T-cell (primary cell): Measurements from ENCODE around the gene APMAP. TPM values are rescaled to one million over a fixed set of nuclear protein-coding genes. Genes with fewer than 3 reads are reported as not detected.

Experiments
- ATAC-seq, 4 experiments: fragments of 200-7000 bp in 3 of 4; fragments of 150-1000 bp in 1 of 4; cut with Tn5 transposase; replicated peaks in 1 of 4; 1 replicate in 3 of 4; 2 replicates in 1 of 4; pipeline ENCODE4 v1.10.0; 2021; ENCODE audit warnings: moderate library complexity in 3 of 4, mild to moderate bottlenecking in 2 of 4, moderate number of reproducible peaks in 1 of 4
- CTCF ChIA-PET, 2 donors: fragments of 300-600 bp; sonication (Branson Sonifier 250); formaldehyde crosslinking; loops; one replicate each; lab custom pipeline; 2022; ENCODE audit warnings: antibody characterized with exemption in 2 of 2; lab: Charles Lee
- POLR2A ChIA-PET, 2 donors: fragments of 300-600 bp; sonication (Branson Sonifier 250); formaldehyde crosslinking; loops; one replicate each; lab custom pipeline; 2022; ENCODE audit warnings: antibody characterized with exemption in 2 of 2; lab: Charles Lee
- DNase-seq, 35 experiments: peaks; one replicate each; pipeline versions ENCODE4 v3.0.0 to v3.0.0-alpha.2; 2013 to 2023
- H3K27ac ChIP-seq: one replicate; pipeline ENCODE4 v1.5.1; 2013; ENCODE audit warnings: low read length
- H3K27me3 ChIP-seq, 2 experiments: replicated peaks in 1 of 2; 1 replicate in 1 of 2; 2 replicates in 1 of 2; pipeline versions ENCODE4 v1.6.1 to v1.7.0; 2013; ENCODE audit warnings: low read length in 1 of 2, mixed read lengths in 1 of 2; ENCODE audit not compliant: control insufficient read depth in 2 of 2, insufficient read depth in 2 of 2; ENCODE audit errors: extremely low read depth in 1 of 2
- H3K36me3 ChIP-seq, 2 donors: 1 replicate in 1 of 2; 2 replicates in 1 of 2; pipeline versions ENCODE4 v1.6.1 to v1.7.0; 2013; ENCODE audit warnings: low read length in 1 of 2; ENCODE audit not compliant: control insufficient read depth in 2 of 2, insufficient read depth in 1 of 2; ENCODE audit errors: extremely low read depth in 1 of 2
- H3K4me1 ChIP-seq, 2 experiments: 1 replicate in 1 of 2; 2 replicates in 1 of 2; pipeline versions ENCODE4 v1.6.1 to v1.7.0; 2013; ENCODE audit warnings: low read length in 2 of 2, mixed read lengths in 1 of 2; ENCODE audit not compliant: insufficient read depth in 2 of 2, control insufficient read depth in 1 of 2; ENCODE audit errors: extremely low read depth in 1 of 2
- H3K4me3 ChIP-seq, 2 donors: 1 replicate in 1 of 2; 2 replicates in 1 of 2; pipeline versions ENCODE4 v1.5.1 to v1.7.0; 2013; ENCODE audit warnings: mild to moderate bottlenecking in 2 of 2, low read length in 1 of 2, moderate library complexity in 1 of 2; ENCODE audit not compliant: control insufficient read depth in 1 of 2; ENCODE audit errors: extremely low read depth in 1 of 2
- H3K9me3 ChIP-seq: 2 replicates; pipeline ENCODE4 v1.7.0; 2013
- H3K27ac Mint-ChIP-seq, 2 donors: one replicate each; pipeline ENCODE4 v1.8.0; 2020 to 2021; ENCODE audit warnings: mild to moderate bottlenecking in 2 of 2, mixed read lengths in 2 of 2
- H3K27me3 Mint-ChIP-seq, 2 donors: one replicate each; pipeline ENCODE4 v1.8.0; 2021 to 2022; ENCODE audit warnings: mixed read lengths in 2 of 2
- H3K36me3 Mint-ChIP-seq: one replicate; pipeline ENCODE4 v1.8.0; 2021; ENCODE audit warnings: mixed read lengths
- H3K4me1 Mint-ChIP-seq, 3 donors: one replicate each; pipeline ENCODE4 v1.8.0; 2020 to 2022; ENCODE audit warnings: mixed read lengths in 3 of 3, mild to moderate bottlenecking in 1 of 3
- H3K4me3 Mint-ChIP-seq, 3 donors: one replicate each; pipeline ENCODE4 v1.8.0; 2020 to 2022; ENCODE audit warnings: mild to moderate bottlenecking in 3 of 3, mixed read lengths in 3 of 3, moderate library complexity in 3 of 3
- H3K9me3 Mint-ChIP-seq, 3 donors: one replicate each; pipeline ENCODE4 v1.8.0; 2020 to 2022; ENCODE audit warnings: mixed read lengths in 3 of 3
- WGBS: methylation state at CpG from one replicate; pipeline ENCODE4 v1.1.5; 2013; ENCODE audit warnings: missing lambda C conversion rate; ENCODE audit not compliant: insufficient coverage; 5-methylcytosine and 5-hydroxymethylcytosine counted together
- total RNA-seq, 35 experiments: library from RNA in 6 of 35; stranded (reverse) in 6 of 35; fragments of 120-200 nt in 1 of 35; gene quantifications; one replicate each; pipeline versions ENCODE4 v1.2.1 to v1.2.4 and lab custom pipeline; 2013 to 2026

The APMAP gene
- total RNA-seq (10 to 100 TPM; 32.2 to 53.0 (median 49.8) TPM), total RNA-seq (lab: John Stamatoyannopoulos, UW) (50.3 to 171 (median 94.7) reads per million in 29 experiments)
- 74.7 TPM for total RNA-seq (2013)

GRCh38 chr20:24992487-24993205 lies at the start of gene APMAP:
Gene APMAP, minus strand, starts transcription at chr20:24992751. Its CDS starts 63 bp downstream, at chr20:24992688.
- Mint-ChIP-seq H3K36me3 (peaks cover 11% of the 10 kb centered on the region), H3K27me3 (no peaks in the 10 kb centered on the region), H3K9me3 (no peaks in the 10 kb centered on the region), H3K4me1 (peaks cover 48 to 70% (median 69%) of the 10 kb centered on the region in 3 donors), H3K27ac (peak within 1 kb of the TSS; percentile 94 to 96), H3K4me3 (peak within 1 kb of the TSS; percentile 95 to 99 (median 95))
- Histone ChIP-seq H3K9me3 (no peaks in the 10 kb centered on the region), H3K27ac (peak within 1 kb of the TSS; percentile 97), H3K27me3 (no peaks in the 10 kb centered on the region), H3K36me3 (peaks cover 0 to 5% of the 10 kb centered on the region in 2 donors), H3K4me3 (peak within 1 kb of the TSS; percentile 72 to 88), H3K4me1 (peaks cover 5 to 49% of the 10 kb centered on the region in 2 experiments)
- peak; percentile 94 to 96 (median 95) for ATAC-seq
- WGBS: under 1% methylated on average over 63 of the region's 69 CpGs
- CTCF ChIA-PET: interaction anchor here (0.6 to 5.2 kb wide), 5 partner anchors 67 to 156 kb away, joined by 3 to 35 read pairs (median 9); no protein-coding TSS in a partner anchor
- DNase-seq: peak; percentile 87 to 98 (median 95)
- POLR2A ChIA-PET: interaction anchor here in 1 of 2 donors (1.0 kb wide), 1 partner anchor 32 kb away, joined by 3 read pairs; no protein-coding TSS in a partner anchor

- Histone ChIP-seq H3K4me3 (no peak overlapping the region), H3K27me3 (no peaks in the 10 kb centered on the region), H3K9me3 (no peaks in the 10 kb centered on the region), H3K36me3 (peaks cover 10 to 28% of the 10 kb centered on the region in 2 donors), H3K4me1 (peaks cover 33 to 67% of the 10 kb centered on the region in 2 experiments), H3K27ac (peak overlapping the region; percentile 90)
- ChIA-PET CTCF (interaction anchor here in 1 of 2 donors (0.6 to 0.7 kb wide), 2 partner anchors 1111 to 1601 kb away, joined by 3 to 4 read pairs; no protein-coding TSS in a partner anchor), POLR2A (interaction anchor here in 1 of 2 donors (0.7 kb wide), 1 partner anchor 67 kb away, joined by 7 read pairs; no protein-coding TSS in a partner anchor)
- H3K27me3 Mint-ChIP-seq: no peaks in the 10 kb centered on the region
- over 99% methylated on average over 16 of the region's 21 CpGs for WGBS
- ATAC-seq (no peak), DNase-seq (no peak)
- peak overlapping the region; percentile 93 to 96 for H3K27ac Mint-ChIP-seq
- H3K4me1 Mint-ChIP-seq: peaks cover 48 to 67% (median 60%) of the 10 kb centered on the region in 3 donors
- H3K36me3 Mint-ChIP-seq: no peaks in the 10 kb centered on the region
- peak overlapping the region in 1 of 3 donors; percentile 75 for H3K4me3 Mint-ChIP-seq
- H3K9me3 Mint-ChIP-seq: no peaks in the 10 kb centered on the region
These were observed 49.4 kb upstream of the APMAP start for GRCh38 chr20:25041813-25042530.

GRCh38 chr20:25040438-25040831 lies 47.9 kb upstream of the APMAP start:
- no peaks in the 10 kb centered on the region for H3K9me3 Mint-ChIP-seq
- no peak for DNase-seq
- Histone ChIP-seq H3K27ac (peak overlapping the region; percentile 5), H3K4me1 (peaks cover 45 to 82% of the 10 kb centered on the region in 2 experiments), H3K9me3 (no peaks in the 10 kb centered on the region), H3K36me3 (peaks cover 5 to 17% of the 10 kb centered on the region in 2 donors), H3K27me3 (no peaks in the 10 kb centered on the region), H3K4me3 (no peak overlapping the region)
- peaks cover 63 to 80% (median 75%) of the 10 kb centered on the region in 3 donors for H3K4me1 Mint-ChIP-seq
- no peaks in the 10 kb centered on the region for H3K36me3 Mint-ChIP-seq
- H3K27me3 Mint-ChIP-seq: no peaks in the 10 kb centered on the region
- H3K27ac Mint-ChIP-seq: peak overlapping the region; percentile 70 to 72
- CTCF ChIA-PET: no interaction called here
- 100% methylated on average over 6 of the region's 6 CpGs for WGBS
- ATAC-seq: no peak
- POLR2A ChIA-PET: no interaction called here
- no peak overlapping the region for H3K4me3 Mint-ChIP-seq

GRCh38 chr20:25039697-25040437 lies 47.3 kb upstream of the APMAP start:
- Mint-ChIP-seq H3K36me3 (no peaks in the 10 kb centered on the region), H3K27ac (peak overlapping the region; percentile 70 to 72), H3K27me3 (no peaks in the 10 kb centered on the region), H3K9me3 (no peaks in the 10 kb centered on the region), H3K4me3 (no peak overlapping the region), H3K4me1 (peaks cover 65 to 85% (median 78%) of the 10 kb centered on the region in 3 donors)
- no peaks in the 10 kb centered on the region for H3K9me3 ChIP-seq
- ATAC-seq (no peak), DNase-seq (no peak)
- POLR2A ChIA-PET: no interaction called here
- no peak overlapping the region for H3K4me3 ChIP-seq
- 83% methylated on average over 4 of the region's 9 CpGs for WGBS
- peak overlapping the region; percentile 5 for H3K27ac ChIP-seq
- H3K27me3 ChIP-seq: no peaks in the 10 kb centered on the region
- H3K36me3 ChIP-seq: peaks cover 5 to 15% of the 10 kb centered on the region in 2 donors
- H3K4me1 ChIP-seq: peaks cover 45 to 83% of the 10 kb centered on the region in 2 experiments
- CTCF ChIA-PET: no interaction called here

- H3K27ac ChIP-seq: peak overlapping the region; percentile 15
- H3K4me3 ChIP-seq: no peak overlapping the region
- no peaks in the 10 kb centered on the region for H3K9me3 Mint-ChIP-seq
- H3K9me3 ChIP-seq: no peaks in the 10 kb centered on the region
- CTCF ChIA-PET: interaction anchor here in 1 of 2 donors (2.3 kb wide), 1 partner anchor 25 kb away, joined by 8 read pairs; no protein-coding TSS in a partner anchor
- no peaks in the 10 kb centered on the region for H3K27me3 Mint-ChIP-seq
- POLR2A ChIA-PET: no interaction called here
- H3K4me3 Mint-ChIP-seq: no peak overlapping the region
- H3K27ac Mint-ChIP-seq: peak overlapping the region; percentile 61 to 69
- peaks cover 5 to 15% of the 10 kb centered on the region in 2 donors for H3K36me3 ChIP-seq
- WGBS: 97% methylated on average over 6 of the region's 6 CpGs
- peaks cover 68 to 83% (median 81%) of the 10 kb centered on the region in 3 donors for H3K4me1 Mint-ChIP-seq
- peaks cover 45 to 82% of the 10 kb centered on the region in 2 experiments for H3K4me1 ChIP-seq
- no peaks in the 10 kb centered on the region for H3K27me3 ChIP-seq
- H3K36me3 Mint-ChIP-seq: peaks cover under 1% of the 10 kb centered on the region
- DNase-seq (no peak), ATAC-seq (no peak)
These were observed 46.1 kb upstream of the APMAP start for GRCh38 chr20:25038591-25039015.
